Endothelial cell of umbilical vein (primary cell): ENCODE results near the gene KRTAP4-9. TPM values are rescaled to one million over a fixed set of nuclear protein-coding genes. Genes with fewer than 3 reads are reported as not detected.

Experiments used
- BruUV-seq: library from RNA; stranded (reverse); fragments of 400-500 nt; replicated peaks from 2 replicates; lab custom pipeline; 2021; lab: Mats Ljungman, UMichigan
- CTCF ChIA-PET: fragments of 300-600, 350-600 bp; sonication (Branson Sonifier 250); formaldehyde crosslinking; loops from one replicate; lab custom pipeline; 2021; ENCODE audit warnings: antibody characterized with exemption, inconsistent platforms; lab: Charles Lee
- POLR2A ChIA-PET: fragments of 300-600, 350-600 bp; sonication (Branson Sonifier 250); formaldehyde crosslinking; loops from one replicate; lab custom pipeline; 2021; ENCODE audit warnings: antibody characterized with exemption, inconsistent platforms; lab: Charles Lee
- DNase-seq: peaks from one replicate; pipeline ENCODE4 v3.0.0-alpha.2; 2011; ENCODE audit warnings: low read depth, low spot score
- FAIRE-seq: peaks from 2 replicates; lab custom pipeline; 2011; peaks lifted over from hg19 to GRCh38; lab: Jason Lieb, UNC
- H2AFZ ChIP-seq: 2 replicates; pipeline ENCODE4 v1.6.0; 2012; ENCODE audit warnings: low read depth, low read length, control low read depth, inconsistent platforms
- H3K27ac ChIP-seq: 2 replicates; pipeline ENCODE4 v1.5.1; 2011; ENCODE audit warnings: low read depth, mild to moderate bottlenecking, control low read depth, low read length, moderate library complexity; ENCODE audit not compliant: insufficient read depth
- H3K27me3 ChIP-seq, 2 experiments: 2 replicates each; pipeline versions ENCODE4 v1.6.0 to v1.6.1; 2011; ENCODE audit warnings: low read length in 2 of 2, mixed read lengths in 1 of 2; ENCODE audit not compliant: control insufficient read depth in 2 of 2, insufficient read depth in 2 of 2
- H3K36me3 ChIP-seq, 2 experiments: 2 replicates in 1 of 2; 3 replicates in 1 of 2; pipeline ENCODE4 v1.5.1; 2011; ENCODE audit warnings: low read length in 2 of 2, mild to moderate bottlenecking in 1 of 2, moderate library complexity in 1 of 2; ENCODE audit not compliant: control insufficient read depth in 2 of 2, insufficient read depth in 2 of 2; ENCODE audit errors: extremely low read depth in 1 of 2
- H3K4me1 ChIP-seq: 3 replicates; pipeline ENCODE4 v1.5.1; 2011; ENCODE audit warnings: mild to moderate bottlenecking, low read length; ENCODE audit not compliant: control insufficient read depth, insufficient read depth; ENCODE audit errors: extremely low read depth
- H3K4me2 ChIP-seq: 2 replicates; pipeline ENCODE4 v1.6.1; 2011; ENCODE audit warnings: low read length, control low read depth, mixed read lengths; ENCODE audit not compliant: insufficient read depth
- H3K4me3 ChIP-seq, 3 experiments: fragments of 200-600 bp in 1 of 3; sonication (generic), shearing (Covaris generic) in 1 of 3; replicated peaks in 1 of 3; 2 replicates each; pipeline ENCODE4 v1.5.1; 2011 to 2016; ENCODE audit warnings: control low read depth in 3 of 3, low read length in 3 of 3, mild to moderate bottlenecking in 2 of 3, inconsistent platforms in 1 of 3, low read depth in 1 of 3, moderate library complexity in 1 of 3; ENCODE audit not compliant: insufficient read depth in 1 of 3
- H3K79me2 ChIP-seq: 2 replicates; pipeline ENCODE4 v1.6.0; 2012; ENCODE audit warnings: low read length, inconsistent platforms; ENCODE audit not compliant: control insufficient read depth, insufficient read depth
- H3K9ac ChIP-seq: replicated peaks from 2 replicates; pipeline ENCODE3; 2011; ENCODE audit warnings: low read length, control low read depth; ENCODE audit not compliant: insufficient read depth; ENCODE audit errors: extremely low read depth
- H3K9me1 ChIP-seq: replicated peaks from 3 replicates; pipeline ENCODE4 v1.6.0; 2011; ENCODE audit warnings: mild to moderate bottlenecking, low read length; ENCODE audit not compliant: control insufficient read depth, insufficient read depth; ENCODE audit errors: extremely low read depth
- H3K9me3 ChIP-seq: replicated peaks from 2 replicates; pipeline ENCODE4 v1.5.1; 2012; ENCODE audit warnings: low read length, inconsistent platforms; ENCODE audit not compliant: control insufficient read depth, insufficient read depth
- H4K20me1 ChIP-seq: replicated peaks from 2 replicates; pipeline ENCODE3; 2011; ENCODE audit warnings: mild to moderate bottlenecking, low read length; ENCODE audit not compliant: control insufficient read depth, insufficient read depth; ENCODE audit errors: extremely low read depth
- EZH2 ChIP-seq: IDR thresholded peaks from 2 replicates; pipeline ENCODE4 v1.6.1; 2012; ENCODE audit warnings: borderline replicate concordance, low read depth, mild to moderate bottlenecking, moderate library complexity, low read length, inconsistent platforms; ENCODE audit not compliant: severe bottlenecking
- FOS ChIP-seq: IDR thresholded peaks from 2 replicates; pipeline ENCODE4 v1.6.1; 2011; ENCODE audit warnings: mild to moderate bottlenecking, low read length, moderate library complexity, borderline replicate concordance; ENCODE audit not compliant: insufficient read depth
- GATA2 ChIP-seq: IDR thresholded peaks from 2 replicates; pipeline ENCODE4 v1.7.0; 2011; ENCODE audit warnings: low read depth, mild to moderate bottlenecking, moderate library complexity, mixed read lengths, low read length; ENCODE audit not compliant: insufficient read length, insufficient read depth
- JUN ChIP-seq: IDR thresholded peaks from 2 replicates; pipeline ENCODE4 v1.6.1; 2011; ENCODE audit warnings: borderline replicate concordance, low read depth; ENCODE audit not compliant: insufficient read length, insufficient read depth
- MYC ChIP-seq: IDR thresholded peaks from one replicate; pipeline ENCODE4 v1.6.1; 2011; ENCODE audit warnings: mild to moderate bottlenecking, low read depth, low read length
- POLR2A ChIP-seq: IDR thresholded peaks from 2 replicates; pipeline ENCODE4 v1.6.1; 2012; ENCODE audit warnings: low read depth, mild to moderate bottlenecking, control low read depth, low read length
- POLR2AphosphoS5 ChIP-seq: IDR thresholded peaks from 2 replicates; pipeline ENCODE4 v1.6.1; 2012; ENCODE audit warnings: low read depth, mild to moderate bottlenecking, control low read depth, low read length, moderate library complexity; ENCODE audit not compliant: insufficient read depth
- dilution Hi-C: fragments of 300-500 bp; cut with MboI; formaldehyde crosslinking; loops from one replicate; pipeline ENCODE4 v1.15.0; 2019; ENCODE audit warnings: low sequenced_read_pairs; ENCODE audit not compliant: extremely low pct_ligation_motif_present
- intact Hi-C: fragments of 100-400 bp; cut with micrococcal nuclease; formaldehyde crosslinking; loops from one replicate; pipeline ENCODE4 v1.10.0; 2022
- polyA plus RNA-seq, 4 experiments: library from polyadenylated mRNA; depleted of rRNA in 3 of 4; stranded (reverse) in 3 of 4; unstranded in 1 of 4; fragments of >200 nt; gene quantifications; 2 replicates each; pipeline versions ENCODE4 v1.2.1 to v1.2.3, GENCODE V29; 2011 to 2012; ENCODE audit warnings: missing spikeins in 1 of 4
- total RNA-seq: library from RNA; stranded (reverse); gene quantifications from 2 replicates; pipeline ENCODE4 v1.2.3, GENCODE V29; 2021
- TF ChIP-seq, protein P1 (sequence below): IDR thresholded peaks from 2 replicates; pipeline ENCODE4 v1.6.1; 2011; ENCODE audit not compliant: insufficient read depth, insufficient read length
- TF ChIP-seq, protein P2 (sequence below), 2 donors: IDR thresholded peaks; 1 replicate in 1 of 2; 2 replicates in 1 of 2; pipeline ENCODE4 v1.5.1; 2011; ENCODE audit warnings: low read length in 2 of 2, mild to moderate bottlenecking in 2 of 2, moderate library complexity in 2 of 2, control low read depth in 1 of 2, inconsistent platforms in 1 of 2, low read depth in 1 of 2; ENCODE audit not compliant: insufficient read depth in 1 of 2; ENCODE audit errors: extremely low read depth in 1 of 2

KRTAP4-9 gene
- total and polyA plus RNA-seq, 2 donors (not counting 3 experiments of a cell fraction or from before 2014, with no cell fraction given), result not detected

DNA sequence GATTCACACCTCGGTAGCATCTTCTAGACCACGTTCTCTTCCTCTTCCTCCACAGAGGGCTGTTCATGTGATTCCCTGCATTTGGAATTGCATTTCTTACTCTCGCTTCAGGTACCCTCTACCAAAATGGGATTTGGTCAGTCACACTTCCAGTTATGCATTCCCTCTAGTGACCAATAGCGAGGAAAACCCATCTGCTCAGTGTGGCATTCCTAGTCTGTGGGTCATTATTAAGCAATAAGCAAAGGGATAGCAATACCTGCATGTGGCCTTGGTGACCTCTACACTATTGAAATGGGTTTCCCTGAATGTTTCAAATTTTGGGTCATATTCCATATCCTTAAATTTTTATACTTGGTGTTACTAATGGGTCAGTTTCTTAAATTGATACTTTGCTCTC, 44.8 kb downstream of the KRTAP4-9 start:
- Histone ChIP-seq H3K9me1 (no peaks in the 10 kb centered on the region), H4K20me1 (no peaks in the 10 kb centered on the region), H3K4me2 (no peak overlapping the region), H3K36me3 (no peaks in the 10 kb centered on the region), H3K9me3 (no peaks in the 10 kb centered on the region), H2AFZ (no peak overlapping the region), H3K27ac (no peak overlapping the region), H3K27me3 (no peaks in the 10 kb centered on the region), H3K4me3 (no peak overlapping the region), H3K9ac (no peak overlapping the region), H3K79me2 (no peaks in the 10 kb centered on the region), H3K4me1 (no peaks in the 10 kb centered on the region)
- no TSS peak for BruUV-seq
- TF ChIP-seq, protein P1, sequence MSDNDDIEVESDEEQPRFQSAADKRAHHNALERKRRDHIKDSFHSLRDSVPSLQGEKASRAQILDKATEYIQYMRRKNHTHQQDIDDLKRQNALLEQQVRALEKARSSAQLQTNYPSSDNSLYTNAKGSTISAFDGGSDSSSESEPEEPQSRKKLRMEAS, result no peak
- intact Hi-C loops, result no loop called here
- POLR2A ChIA-PET, result no interaction called here
- dilution Hi-C loops, result no loop called here
- DNase-seq (no peak), FAIRE-seq (no peak)
- CTCF ChIA-PET, result no interaction called here

DNA sequence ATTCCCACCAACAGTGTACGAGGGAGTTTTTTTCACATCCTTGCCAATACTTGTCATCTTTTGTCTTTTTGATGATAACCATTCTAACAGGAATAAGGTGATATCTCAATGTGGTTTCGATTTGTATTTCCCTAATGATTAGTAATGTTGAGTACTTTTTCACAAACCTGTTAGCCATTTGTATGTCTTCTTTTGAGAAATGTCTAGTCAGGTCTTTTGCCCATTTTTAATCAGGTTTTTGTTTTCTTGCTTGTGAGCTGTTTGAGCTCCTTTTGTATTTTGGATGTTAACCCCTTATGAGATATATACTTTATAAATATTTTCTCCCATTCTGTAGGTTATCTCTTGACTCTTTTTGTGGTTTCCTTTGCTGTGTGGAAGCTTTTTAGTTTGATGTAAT, 46.3 kb downstream of the KRTAP4-9 start:
- no TSS peak for BruUV-seq
- dilution Hi-C loops, result no loop called here
- no peak for FAIRE-seq

More for the DNA sequence above, 46.3 kb downstream of the KRTAP4-9 start:
- H3K36me3 ChIP-seq, result no peaks in the 10 kb centered on the region
- H3K9me3 ChIP-seq, result no peaks in the 10 kb centered on the region
- POLR2A ChIA-PET, result no interaction called here
- H3K27me3 ChIP-seq, result no peaks in the 10 kb centered on the region
- TF ChIP-seq, protein P2, sequence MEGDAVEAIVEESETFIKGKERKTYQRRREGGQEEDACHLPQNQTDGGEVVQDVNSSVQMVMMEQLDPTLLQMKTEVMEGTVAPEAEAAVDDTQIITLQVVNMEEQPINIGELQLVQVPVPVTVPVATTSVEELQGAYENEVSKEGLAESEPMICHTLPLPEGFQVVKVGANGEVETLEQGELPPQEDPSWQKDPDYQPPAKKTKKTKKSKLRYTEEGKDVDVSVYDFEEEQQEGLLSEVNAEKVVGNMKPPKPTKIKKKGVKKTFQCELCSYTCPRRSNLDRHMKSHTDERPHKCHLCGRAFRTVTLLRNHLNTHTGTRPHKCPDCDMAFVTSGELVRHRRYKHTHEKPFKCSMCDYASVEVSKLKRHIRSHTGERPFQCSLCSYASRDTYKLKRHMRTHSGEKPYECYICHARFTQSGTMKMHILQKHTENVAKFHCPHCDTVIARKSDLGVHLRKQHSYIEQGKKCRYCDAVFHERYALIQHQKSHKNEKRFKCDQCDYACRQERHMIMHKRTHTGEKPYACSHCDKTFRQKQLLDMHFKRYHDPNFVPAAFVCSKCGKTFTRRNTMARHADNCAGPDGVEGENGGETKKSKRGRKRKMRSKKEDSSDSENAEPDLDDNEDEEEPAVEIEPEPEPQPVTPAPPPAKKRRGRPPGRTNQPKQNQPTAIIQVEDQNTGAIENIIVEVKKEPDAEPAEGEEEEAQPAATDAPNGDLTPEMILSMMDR (IDR thresholded peaks at IDR 0.05; ENCODE audit: extremely low read depth in 1 of 2, insufficient read depth in 1 of 2, low read depth in 1 of 2, low read length in 2 of 2), result no peak
- TF ChIP-seq FOS, result no peak
- no peak for TF ChIP-seq GATA2
- no peak for TF ChIP-seq POLR2A
- TF ChIP-seq, protein P1, result no peak
- TF ChIP-seq POLR2AphosphoS5, result no peak
- no peak for TF ChIP-seq EZH2
- no peak for TF ChIP-seq MYC
- TF ChIP-seq JUN, result no peak
- CTCF ChIA-PET, result no interaction called here
- H3K27ac ChIP-seq, result no peak overlapping the region
- intact Hi-C loops, result no loop called here
- no peaks in the 10 kb centered on the region for H4K20me1 ChIP-seq
- H3K9ac ChIP-seq, result no peak overlapping the region
- no peak for DNase-seq
- no peaks in the 10 kb centered on the region for H3K9me1 ChIP-seq
- no peak overlapping the region for H3K4me2 ChIP-seq
- H3K4me1 ChIP-seq, result no peaks in the 10 kb centered on the region
- no peaks in the 10 kb centered on the region for H3K79me2 ChIP-seq
- no peak overlapping the region for H3K4me3 ChIP-seq
- H2AFZ ChIP-seq, result no peak overlapping the region
